Memory B cell (primary cell): ENCODE data around the gene CHD8.
A peak's percentile ranks its signal among the peaks of the same experiment; 100 is the strongest.
"Not testable (repeated sequence)": the region's sequence is repeated elsewhere in the genome, so short reads cannot be mapped to it uniquely, and the experiment has no call there.

Experiments
- ATAC-seq: fragments of 150-1000 bp; cut with Tn5 transposase; 2 replicates; pipeline ENCODE4 v1.10.0; 2021; ENCODE audit warnings: low read depth, mild to moderate bottlenecking, moderate library complexity
- DNase-seq, 2 donors: peaks; one replicate each; pipeline ENCODE4 v3.0.0; 2022; ENCODE audit warnings: low spot score in 2 of 2
- H3K27ac Mint-ChIP-seq: one replicate; pipeline ENCODE4 v1.8.0; 2022; ENCODE audit warnings: mild to moderate bottlenecking, moderate library complexity, mixed read lengths
- H3K27me3 Mint-ChIP-seq: one replicate; pipeline ENCODE4 v1.8.0; 2022; ENCODE audit warnings: mixed read lengths
- H3K36me3 Mint-ChIP-seq: one replicate; pipeline ENCODE4 v1.8.0; 2022; ENCODE audit warnings: mild to moderate bottlenecking, mixed read lengths
- H3K4me1 Mint-ChIP-seq: one replicate; pipeline ENCODE4 v1.8.0; 2022; ENCODE audit warnings: mixed read lengths
- H3K4me3 Mint-ChIP-seq: one replicate; pipeline ENCODE4 v1.8.0; 2022; ENCODE audit warnings: mild to moderate bottlenecking, moderate library complexity, mixed read lengths
- H3K9me3 Mint-ChIP-seq: one replicate; pipeline ENCODE4 v1.8.0; 2022; ENCODE audit warnings: mixed read lengths

The CHD8 gene

GRCh38 chr14:21406213-21406612 lies 49.7 kb downstream of the CHD8 start:
- peaks cover 3% of the 10 kb centered on the region for H3K4me1 Mint-ChIP-seq
- no peak overlapping the region for H3K4me3 Mint-ChIP-seq
- DNase-seq: no peak
- H3K27ac Mint-ChIP-seq: no peak overlapping the region
- H3K36me3 Mint-ChIP-seq: peaks cover 54% of the 10 kb centered on the region
- ATAC-seq: no peak
- H3K27me3 Mint-ChIP-seq: no peaks in the 10 kb centered on the region
- no peaks in the 10 kb centered on the region for H3K9me3 Mint-ChIP-seq

DNA sequence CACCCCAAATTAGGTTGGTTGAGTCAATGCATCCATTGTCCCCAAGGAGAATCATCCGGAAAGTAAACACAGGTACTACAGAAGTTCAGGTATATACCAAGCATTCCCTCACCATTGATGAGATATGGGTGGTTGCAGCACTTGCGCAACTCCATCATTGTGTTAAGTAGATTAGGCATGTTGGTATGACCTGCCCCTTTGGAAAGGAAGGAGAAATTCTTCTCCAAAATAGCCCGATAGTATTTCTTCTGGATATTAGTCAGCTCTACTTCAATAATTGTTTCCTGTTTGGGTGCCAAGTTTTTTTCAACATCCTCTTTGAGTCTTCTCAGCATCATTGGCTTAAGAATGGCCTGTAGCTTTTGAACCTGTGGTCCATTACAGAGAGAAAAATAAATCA lies 50.8 kb downstream of the CHD8 start:
- DNase-seq (no peak), ATAC-seq (no peak)
- H3K27ac Mint-ChIP-seq: no peak overlapping the region
- H3K4me1 Mint-ChIP-seq: peaks cover 3% of the 10 kb centered on the region
- no peaks in the 10 kb centered on the region for H3K9me3 Mint-ChIP-seq
- H3K4me3 Mint-ChIP-seq: no peak overlapping the region
- H3K36me3 Mint-ChIP-seq: peaks cover 50% of the 10 kb centered on the region
- H3K27me3 Mint-ChIP-seq: no peaks in the 10 kb centered on the region

GRCh38 chr14:21399311-21399870 lies 56.5 kb downstream of the CHD8 start:
- no peaks in the 10 kb centered on the region for H3K9me3 Mint-ChIP-seq
- H3K36me3 Mint-ChIP-seq: peaks cover 49% of the 10 kb centered on the region
- no peak for DNase-seq
- no peak for ATAC-seq
- no peak overlapping the region for H3K4me3 Mint-ChIP-seq
- no peak overlapping the region for H3K27ac Mint-ChIP-seq
- H3K27me3 Mint-ChIP-seq: no peaks in the 10 kb centered on the region
- H3K4me1 Mint-ChIP-seq: no peaks in the 10 kb centered on the region

- Mint-ChIP-seq H3K27me3 (no peaks in the 10 kb centered on the region), H3K4me1 (no peaks in the 10 kb centered on the region), H3K27ac (no peak overlapping the region), H3K36me3 (peaks cover 53% of the 10 kb centered on the region), H3K4me3 (no peak overlapping the region), H3K9me3 (no peaks in the 10 kb centered on the region)
- DNase-seq (no peak), ATAC-seq (no peak)
These were observed 57.0 kb downstream of the CHD8 start for GRCh38 chr14:21398901-21399300.

- Mint-ChIP-seq H3K4me1 (no peaks in the 10 kb centered on the region), H3K27ac (no peak overlapping the region), H3K4me3 (no peak overlapping the region), H3K36me3 (peaks cover 52% of the 10 kb centered on the region), H3K9me3 (no peaks in the 10 kb centered on the region), H3K27me3 (no peaks in the 10 kb centered on the region)
- no peak for ATAC-seq
- no peak for DNase-seq
These were observed 60.5 kb downstream of the CHD8 start for GRCh38 chr14:21395450-21395849.

GRCh38 chr14:21385188-21385904 lies 70.6 kb downstream of the CHD8 start:
- peaks cover 3% of the 10 kb centered on the region for H3K36me3 Mint-ChIP-seq
- H3K4me3 Mint-ChIP-seq: peak overlapping the region; percentile 99
- no peaks in the 10 kb centered on the region for H3K27me3 Mint-ChIP-seq
- H3K9me3 Mint-ChIP-seq: no peaks in the 10 kb centered on the region
- peak in 1 of 2 donors; percentile 13 for DNase-seq
- H3K27ac Mint-ChIP-seq: peak overlapping the region; percentile 98
- peaks cover 25% of the 10 kb centered on the region for H3K4me1 Mint-ChIP-seq
- peak; percentile 40 for ATAC-seq

GRCh38 chr14:21384494-21384851 lies 71.5 kb downstream of the CHD8 start:
- peaks cover 25% of the 10 kb centered on the region for H3K4me1 Mint-ChIP-seq
- no peaks in the 10 kb centered on the region for H3K27me3 Mint-ChIP-seq
- H3K36me3 Mint-ChIP-seq: peaks cover 3% of the 10 kb centered on the region
- DNase-seq (no peak), ATAC-seq (peak; percentile 24)
- H3K27ac Mint-ChIP-seq: peak overlapping the region; percentile 98
- peak overlapping the region; percentile 99 for H3K4me3 Mint-ChIP-seq
- H3K9me3 Mint-ChIP-seq: no peaks in the 10 kb centered on the region

DNA sequence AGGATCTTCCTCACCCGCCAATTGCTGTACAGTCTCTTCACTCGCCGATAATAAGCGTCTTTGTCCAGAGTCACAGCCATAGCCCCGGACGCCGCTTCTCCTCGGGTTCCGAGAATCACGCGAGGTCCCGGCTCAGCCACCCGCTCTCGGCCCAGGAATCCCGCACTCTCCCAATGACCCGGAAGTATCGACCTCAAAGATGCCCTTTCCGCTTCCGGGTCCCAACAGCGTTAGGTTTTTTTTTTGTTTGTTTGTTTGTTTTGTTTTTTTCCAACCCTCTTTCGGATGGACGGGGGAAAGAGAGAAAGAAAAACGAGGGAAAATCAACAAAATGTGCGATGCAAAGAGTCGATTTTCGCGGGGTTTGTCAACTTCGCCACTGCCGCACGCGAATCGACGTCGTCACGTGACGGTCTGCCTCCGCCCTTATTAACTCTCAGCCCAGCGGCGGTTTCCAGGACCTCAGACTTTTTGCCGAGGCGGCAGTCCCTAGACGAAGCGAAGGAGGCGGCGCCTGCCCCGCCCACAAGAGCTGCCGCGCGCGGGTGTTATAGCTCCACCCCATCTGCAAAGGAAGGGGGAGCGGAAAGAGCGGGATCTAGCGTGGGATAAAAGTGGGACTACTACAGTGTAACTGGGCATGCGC lies 72.0 kb downstream of the CHD8 start, which contains the start of gene SUPT16H:
Gene SUPT16H, minus strand, starts transcription at position 172 of the 646 bp plus-strand sequence. Its CDS starts 92 bp downstream, at position 80.
- no peaks in the 10 kb centered on the region for H3K9me3 Mint-ChIP-seq
- ATAC-seq: peak; percentile 91
- H3K27me3 Mint-ChIP-seq: no peaks in the 10 kb centered on the region
- DNase-seq: peak; percentile 82 to 89
- peak within 1 kb of the TSS; percentile 99 for H3K4me3 Mint-ChIP-seq
- H3K36me3 Mint-ChIP-seq: peaks cover 3% of the 10 kb centered on the region
- peaks cover 25% of the 10 kb centered on the region for H3K4me1 Mint-ChIP-seq
- H3K27ac Mint-ChIP-seq: peak within 1 kb of the TSS; percentile 98

- Mint-ChIP-seq H3K27ac (peak overlapping the region; percentile 98), H3K27me3 (no peaks in the 10 kb centered on the region), H3K4me1 (peaks cover 25% of the 10 kb centered on the region), H3K36me3 (peaks cover 1% of the 10 kb centered on the region), H3K9me3 (no peaks in the 10 kb centered on the region), H3K4me3 (peak overlapping the region; percentile 99)
- peak; percentile 20 to 42 for DNase-seq
- ATAC-seq: peak; percentile 22
These were observed 72.8 kb downstream of the CHD8 start for GRCh38 chr14:21382886-21383847.

GRCh38 chr14:21382095-21382494 lies 73.8 kb downstream of the CHD8 start:
- DNase-seq (no peak), ATAC-seq (no peak)
- no peaks in the 10 kb centered on the region for H3K9me3 Mint-ChIP-seq
- no peak overlapping the region for H3K27ac Mint-ChIP-seq
- peak overlapping the region; percentile 60 for H3K4me3 Mint-ChIP-seq
- H3K36me3 Mint-ChIP-seq: no peaks in the 10 kb centered on the region
- peaks cover 25% of the 10 kb centered on the region for H3K4me1 Mint-ChIP-seq
- no peaks in the 10 kb centered on the region for H3K27me3 Mint-ChIP-seq

DNA sequence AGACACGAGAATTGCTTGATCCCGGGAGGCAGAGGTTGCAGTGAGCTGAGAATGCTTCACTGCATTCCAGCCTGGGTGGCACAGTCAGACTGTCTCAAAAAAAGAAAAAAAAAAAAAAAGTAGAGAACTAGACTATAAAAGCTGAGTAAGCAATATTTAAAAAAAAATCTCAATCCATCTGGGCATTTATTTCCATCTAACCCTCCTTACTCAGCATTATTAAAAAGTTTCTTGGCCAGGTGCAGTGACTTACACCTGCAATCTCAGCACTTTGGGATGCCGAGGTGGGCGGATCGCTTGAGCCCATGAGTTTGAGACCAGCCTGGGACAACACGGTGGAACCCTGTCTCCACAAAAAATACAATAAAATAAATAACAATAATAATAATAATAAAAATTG lies 76.6 kb downstream of the CHD8 start:
- Mint-ChIP-seq H3K27me3 (no peaks in the 10 kb centered on the region), H3K4me1 (peaks cover 17% of the 10 kb centered on the region), H3K36me3 (peaks cover 3% of the 10 kb centered on the region), H3K4me3 (no peak overlapping the region), H3K27ac (no peak overlapping the region), H3K9me3 (no peaks in the 10 kb centered on the region)
- ATAC-seq (no peak), DNase-seq (no peak)

DNA sequence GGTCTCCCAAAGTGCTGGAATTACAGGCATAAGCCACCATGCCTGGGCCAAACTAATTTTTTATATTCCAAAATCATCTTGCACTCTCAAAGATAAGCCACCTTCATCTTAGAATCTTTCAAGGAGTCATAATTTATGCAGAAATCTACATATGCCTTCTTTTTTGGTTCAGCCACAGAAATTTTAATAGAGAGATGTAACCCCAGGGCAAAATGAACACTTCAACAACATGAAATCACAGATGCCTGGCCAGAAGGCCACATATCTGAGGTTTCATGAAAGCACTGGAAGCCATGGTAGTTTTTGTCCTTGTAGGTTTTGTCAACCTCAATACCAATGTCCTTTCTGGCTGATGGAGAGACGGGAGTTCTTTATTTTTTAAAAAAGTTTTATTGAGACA lies 81.9 kb downstream of the CHD8 start:
- H3K27me3 Mint-ChIP-seq: no peaks in the 10 kb centered on the region
- DNase-seq (no peak), ATAC-seq (no peak)
- no peaks in the 10 kb centered on the region for H3K9me3 Mint-ChIP-seq
- H3K27ac Mint-ChIP-seq: no peak overlapping the region
- H3K4me3 Mint-ChIP-seq: no peak overlapping the region
- peaks cover 7% of the 10 kb centered on the region for H3K4me1 Mint-ChIP-seq
- peaks cover 18% of the 10 kb centered on the region for H3K36me3 Mint-ChIP-seq

- not testable (repeated sequence) for H3K9me3 Mint-ChIP-seq, DNase-seq, H3K27me3 Mint-ChIP-seq, ATAC-seq, H3K4me1 Mint-ChIP-seq, H3K27ac Mint-ChIP-seq, H3K4me3 Mint-ChIP-seq
- H3K36me3 Mint-ChIP-seq: peaks cover 24% of the 10 kb centered on the region
These were observed 83.1 kb downstream of the CHD8 start for GRCh38 chr14:21372814-21373213.
